Spleen (tissue), 11 donors: ENCODE measurements around the gene INTS6. TPM values are rescaled to one million over a fixed set of nuclear protein-coding genes. Genes with fewer than 3 reads are reported as not detected.

Experiments
- DNase-seq: peaks from one replicate; pipeline ENCODE4 v3.0.0-alpha.2; 2020
- H3K27ac ChIP-seq, 8 donors: fragments of 200-600 bp; sonication (generic) in 7 of 8; 1 replicate in 4 of 8; 2 replicates in 4 of 8; pipeline versions ENCODE4 v1.5.0 to v1.8.0; 2016 to 2021; ENCODE audit warnings: inconsistent platforms in 4 of 8, mild to moderate bottlenecking in 4 of 8, moderate library complexity in 1 of 8
- H3K27me3 ChIP-seq, 7 donors: fragments of 200-600 bp; sonication (generic) in 6 of 7; replicated peaks in 1 of 7; 1 replicate in 4 of 7; 2 replicates in 3 of 7; pipeline versions ENCODE4 v1.5.0 to v1.8.0; 2016 to 2021; ENCODE audit warnings: inconsistent platforms in 3 of 7, mild to moderate bottlenecking in 1 of 7
- H3K36me3 ChIP-seq, 6 donors: fragments of 200-600 bp; sonication (generic) in 5 of 6; 1 replicate in 4 of 6; 2 replicates in 2 of 6; pipeline versions ENCODE4 v1.5.0 to v1.8.0; 2016 to 2021; ENCODE audit warnings: inconsistent platforms in 2 of 6
- H3K4me1 ChIP-seq, 6 donors: fragments of 200-600 bp; sonication (generic) in 5 of 6; 1 replicate in 3 of 6; 2 replicates in 3 of 6; pipeline versions ENCODE4 v1.5.0 to v1.8.0; 2016 to 2021; ENCODE audit warnings: inconsistent platforms in 3 of 6
- H3K4me3 ChIP-seq, 8 donors: fragments of 200-600 bp; sonication (generic) in 7 of 8; 1 replicate in 4 of 8; 2 replicates in 4 of 8; pipeline versions ENCODE4 v1.5.0 to v1.8.0; 2016 to 2021; ENCODE audit warnings: inconsistent platforms in 4 of 8, mild to moderate bottlenecking in 4 of 8, moderate library complexity in 2 of 8
- H3K9me3 ChIP-seq, 8 donors: fragments of 200-600 bp; sonication (generic) in 7 of 8; 1 replicate in 4 of 8; 2 replicates in 4 of 8; pipeline versions ENCODE4 v1.5.0 to v1.8.0; 2016 to 2021; ENCODE audit warnings: inconsistent platforms in 4 of 8
- CTCF ChIP-seq, 11 experiments: fragments of 200-600 bp in 7 of 11; fragments of 450-650 bp in 4 of 11; sonication (generic) in 4 of 11; IDR thresholded peaks in 8 of 11; conservative IDR thresholded peaks in 3 of 11; 1 replicate in 7 of 11; 2 replicates in 4 of 11; pipeline versions ENCODE4 v1.4.0 to v1.8.0; 2016 to 2021; ENCODE audit warnings: antibody characterized with exemption in 11 of 11, inconsistent platforms in 4 of 11, mild to moderate bottlenecking in 1 of 11
- POLR2A ChIP-seq, 3 donors: fragments of 450-650 bp; IDR thresholded peaks; one replicate each; pipeline ENCODE4 v1.5.1; 2017; ENCODE audit warnings: antibody characterized with exemption in 3 of 3, mild to moderate bottlenecking in 1 of 3
- POLR2AphosphoS5 ChIP-seq, 3 donors: sonication (generic); formaldehyde crosslinking; IDR thresholded peaks; one replicate each; pipeline ENCODE4 v1.5.1; 2017; ENCODE audit warnings: antibody characterized with exemption in 3 of 3
- WGBS, 5 donors: extraction: QIAGEN DNeasy Blood & Tissue Kit in 3 of 5; methylation state at CpG; one replicate each; pipeline versions ENCODE4 v1.1.5 to v1.1.7; 2013 to 2018; 5-methylcytosine and 5-hydroxymethylcytosine counted together
- intact Hi-C: fragments of 100-400 bp; cut with DNase I; formaldehyde crosslinking; loops from one replicate; pipeline ENCODE4 v1.15.0; 2023; ENCODE audit warnings: low total_unique reads
- polyA plus RNA-seq, 3 donors: library from polyadenylated mRNA; stranded (reverse); fragments of 200-250 nt; gene quantifications; one replicate each; pipeline ENCODE4 v1.2.1, GENCODE V29; 2013
- total RNA-seq, 7 donors: library from RNA; depleted of rRNA in 3 of 7; stranded (reverse); fragments of >200 nt in 3 of 7; fragmentation: NEBNext Ultra II Directional in 4 of 7; extraction: Animal tissue kit (Norgen Biotek cat#: 25700) in 4 of 7; gene quantifications; one replicate each; pipeline versions ENCODE4 v1.1.0 to v1.2.1, GENCODE V29; 2016 to 2021
- donor health status: healthy with polysubstance abuse.
- donor health status: DM: no; HTN: no; CAD: no; lungs with moderate emphysema.
- donor health status: DM: no; HTN: no; CAD: no.
- donor health status: Bipolar disorder and iron deficiency.
- donor health status: healthy.
- donor health status: DM: no; HTN: no; CAD: no.
- donor health status: DM: yes; HTN: yes; CAD: no.

Gene INTS6
- total and polyA plus RNA-seq, 10 donors = 9.0 to 61.8 (median 45.8) TPM

- 76 to 94% (median 82%) methylated on average over 6 of the region's 6 CpGs for WGBS, 5 donors
Measured at GRCh38 chr13:51371768-51372399, 81.0 kb downstream of the INTS6 start.

DNA sequence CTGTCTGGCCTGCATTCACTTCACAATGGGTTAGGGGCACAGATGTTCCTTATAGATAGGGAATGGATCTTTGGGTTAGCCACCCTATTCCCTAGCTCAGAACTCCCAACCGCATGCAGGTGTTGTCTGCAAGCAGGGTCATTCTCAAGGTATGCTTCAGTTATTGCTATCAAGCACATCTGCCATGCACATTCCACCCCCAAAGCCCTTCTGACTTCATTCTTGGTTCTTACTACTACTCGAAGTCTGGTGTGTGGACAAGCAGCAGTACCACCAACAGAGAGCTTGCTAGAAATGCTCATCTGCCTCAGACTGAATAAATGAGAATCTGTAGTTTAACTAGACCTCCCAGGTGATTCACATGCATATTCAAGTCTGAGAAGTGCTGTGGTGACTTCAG is 82.0 kb downstream of the INTS6 start:
- no peak for TF ChIP-seq POLR2A (IDR thresholded peaks at IDR 0.05)
- no peak for TF ChIP-seq CTCF (IDR thresholded peaks at IDR 0.05 in 8 of 11, conservative IDR thresholded peaks at IDR 0.05 in 3 of 11)
- TF ChIP-seq POLR2AphosphoS5 (IDR thresholded peaks at IDR 0.05) = no peak
- H3K27me3 ChIP-seq = no peaks in the 10 kb centered on the region
- DNase-seq = no peak
- H3K4me3 ChIP-seq = no peak overlapping the region
- no peak overlapping the region for H3K27ac ChIP-seq
- intact Hi-C loops = no loop called here
- H3K9me3 ChIP-seq = no peaks in the 10 kb centered on the region
- WGBS, 5 donors = 95 to 100% (median 97%) methylated on average over 2 of the region's 2 CpGs
- H3K36me3 ChIP-seq = peaks cover 3 to 100% (median 65%) of the 10 kb centered on the region in 6 donors
- no peaks in the 10 kb centered on the region for H3K4me1 ChIP-seq

More at GRCh38 chr13:51371768-51372399, 81.0 kb downstream of the INTS6 start:
- no peak overlapping the region for H3K27ac ChIP-seq
- no peaks in the 10 kb centered on the region for H3K27me3 ChIP-seq
- no peak overlapping the region for H3K4me3 ChIP-seq
- intact Hi-C loops = no loop called here
- no peaks in the 10 kb centered on the region for H3K9me3 ChIP-seq
- TF ChIP-seq POLR2AphosphoS5 (IDR thresholded peaks at IDR 0.05) = no peak
- no peak for TF ChIP-seq POLR2A (IDR thresholded peaks at IDR 0.05)
- TF ChIP-seq CTCF (IDR thresholded peaks at IDR 0.05 in 8 of 11, conservative IDR thresholded peaks at IDR 0.05 in 3 of 11) = no peak
- no peaks in the 10 kb centered on the region for H3K4me1 ChIP-seq
- H3K36me3 ChIP-seq = peaks cover 3 to 100% (median 65%) of the 10 kb centered on the region in 6 donors
- DNase-seq = no peak

- WGBS, 5 donors = 71 to 92% (median 88%) methylated on average over 2 of the region's 2 CpGs
- Histone ChIP-seq H3K27ac (peak overlapping the region in 1 of 8 donors; percentile 7), H3K36me3 (peaks cover 3 to 100% (median 63%) of the 10 kb centered on the region in 6 donors), H3K27me3 (no peaks in the 10 kb centered on the region), H3K4me1 (no peaks in the 10 kb centered on the region), H3K9me3 (no peaks in the 10 kb centered on the region), H3K4me3 (no peak overlapping the region)
- TF ChIP-seq CTCF (IDR thresholded peaks at IDR 0.05 in 8 of 11, conservative IDR thresholded peaks at IDR 0.05 in 3 of 11) (no peak), POLR2AphosphoS5 (IDR thresholded peaks at IDR 0.05) (no peak), POLR2A (IDR thresholded peaks at IDR 0.05) (no peak)
- intact Hi-C loops = no loop called here
- DNase-seq = no peak
Measured at GRCh38 chr13:51370116-51370515, 82.7 kb downstream of the INTS6 start.

DNA sequence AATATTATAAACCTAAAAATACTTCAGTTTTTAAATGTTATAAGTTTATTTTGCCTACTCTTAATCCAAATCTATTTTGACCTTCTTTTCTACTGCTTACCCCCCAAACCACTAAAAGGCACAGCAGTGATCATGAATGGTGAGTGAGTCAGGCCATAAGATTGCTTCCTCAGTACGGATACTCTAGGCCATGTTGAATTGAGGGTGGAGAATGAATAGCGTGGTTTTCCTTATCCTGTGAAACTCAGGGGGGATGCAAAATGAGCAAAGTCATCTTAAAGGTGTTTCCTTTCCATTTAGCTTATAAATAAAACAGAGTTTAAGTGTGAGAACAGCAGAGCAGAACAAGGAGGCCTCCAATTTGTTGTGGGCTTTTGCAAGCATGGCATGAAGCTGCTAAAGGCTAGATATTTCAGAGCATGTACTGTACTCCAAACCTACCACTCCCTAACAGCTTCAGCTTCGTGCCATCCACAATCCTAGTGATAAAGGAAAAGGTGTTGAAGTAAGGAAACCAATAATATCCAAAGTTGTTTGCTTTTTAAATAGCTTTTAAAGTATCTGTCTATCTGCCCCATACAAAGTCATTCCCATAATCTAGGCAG is 88.3 kb downstream of the INTS6 start:
- no peak overlapping the region for H3K4me3 ChIP-seq
- no peak for DNase-seq
- TF ChIP-seq POLR2AphosphoS5 (IDR thresholded peaks at IDR 0.05) (no peak), POLR2A (IDR thresholded peaks at IDR 0.05) (no peak), CTCF (IDR thresholded peaks at IDR 0.05 in 8 of 11, conservative IDR thresholded peaks at IDR 0.05 in 3 of 11) (no peak)
- H3K9me3 ChIP-seq = no peaks in the 10 kb centered on the region
- intact Hi-C loops = no loop called here
- H3K27me3 ChIP-seq = no peaks in the 10 kb centered on the region
- H3K4me1 ChIP-seq = no peaks in the 10 kb centered on the region
- peaks cover 3 to 97% (median 49%) of the 10 kb centered on the region in 6 donors for H3K36me3 ChIP-seq
- WGBS, 5 donors = 37 to 60% (median 50%) methylated on average over 3 of the region's 3 CpGs
- H3K27ac ChIP-seq = no peak overlapping the region
